Gastroesophageal sphincter (tissue), 3 donors: ENCODE data around the gene RPS5.

Experiments used
- CTCF ChIP-seq, 4 experiments: fragments of 200-600 bp in 2 of 4; fragments of 450-650 bp in 2 of 4; sonication (generic) in 1 of 4; IDR thresholded peaks; one replicate each; pipeline ENCODE4 v1.5.1; 2017 to 2019; ENCODE audit warnings: antibody characterized with exemption in 4 of 4, mild to moderate bottlenecking in 2 of 4, moderate library complexity in 2 of 4
- EP300 ChIP-seq: sonication (generic); formaldehyde crosslinking; IDR thresholded peaks from one replicate; pipeline ENCODE4 v1.6.1; 2017; ENCODE audit warnings: antibody characterized with exemption, mild to moderate bottlenecking
- POLR2A ChIP-seq, 2 donors: fragments of 450-650 bp; IDR thresholded peaks; one replicate each; pipeline ENCODE4 v1.6.1; 2017; ENCODE audit warnings: antibody characterized with exemption in 2 of 2, mild to moderate bottlenecking in 2 of 2, moderate library complexity in 1 of 2
- POLR2AphosphoS5 ChIP-seq: sonication (generic); formaldehyde crosslinking; IDR thresholded peaks from one replicate; pipeline ENCODE4 v1.6.1; 2017; ENCODE audit warnings: antibody characterized with exemption

GRCh38 chr19:58346961-58347929, 39.8 kb upstream of the RPS5 start:
- TF ChIP-seq POLR2AphosphoS5 (no peak), CTCF (IDR thresholded peaks at IDR 0.05) (no peak), POLR2A (IDR thresholded peaks at IDR 0.05) (peak in 1 of 2 donors; percentile 25), EP300 (no peak)
